ENCODE measurements around the gene SLC8A1.

DNA sequence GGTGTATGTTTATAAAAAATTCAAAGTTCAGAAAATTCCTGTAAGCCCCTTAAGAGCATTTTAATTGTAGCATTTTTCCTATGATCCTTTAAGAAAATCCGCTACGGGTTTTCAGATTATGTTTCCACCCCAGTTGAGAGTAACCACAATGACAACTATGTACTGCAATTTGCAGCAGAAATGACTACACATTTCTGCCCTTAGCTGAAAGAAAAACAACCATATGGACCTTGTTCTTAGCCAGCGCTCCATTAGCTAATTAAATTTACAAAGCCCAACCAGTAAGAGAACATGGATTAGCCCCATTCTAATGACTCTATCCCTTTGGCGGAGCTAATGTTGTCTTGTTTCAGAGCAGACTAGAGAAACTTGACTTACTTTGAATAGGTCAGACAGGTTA, 247.6 kb downstream of the SLC8A1 start:
- no peak for TF ChIP-seq EZH2 (IDR thresholded peaks at IDR 0.05; ENCODE audit: insufficient read depth, low read length)
- TF ChIP-seq, protein P1, sequence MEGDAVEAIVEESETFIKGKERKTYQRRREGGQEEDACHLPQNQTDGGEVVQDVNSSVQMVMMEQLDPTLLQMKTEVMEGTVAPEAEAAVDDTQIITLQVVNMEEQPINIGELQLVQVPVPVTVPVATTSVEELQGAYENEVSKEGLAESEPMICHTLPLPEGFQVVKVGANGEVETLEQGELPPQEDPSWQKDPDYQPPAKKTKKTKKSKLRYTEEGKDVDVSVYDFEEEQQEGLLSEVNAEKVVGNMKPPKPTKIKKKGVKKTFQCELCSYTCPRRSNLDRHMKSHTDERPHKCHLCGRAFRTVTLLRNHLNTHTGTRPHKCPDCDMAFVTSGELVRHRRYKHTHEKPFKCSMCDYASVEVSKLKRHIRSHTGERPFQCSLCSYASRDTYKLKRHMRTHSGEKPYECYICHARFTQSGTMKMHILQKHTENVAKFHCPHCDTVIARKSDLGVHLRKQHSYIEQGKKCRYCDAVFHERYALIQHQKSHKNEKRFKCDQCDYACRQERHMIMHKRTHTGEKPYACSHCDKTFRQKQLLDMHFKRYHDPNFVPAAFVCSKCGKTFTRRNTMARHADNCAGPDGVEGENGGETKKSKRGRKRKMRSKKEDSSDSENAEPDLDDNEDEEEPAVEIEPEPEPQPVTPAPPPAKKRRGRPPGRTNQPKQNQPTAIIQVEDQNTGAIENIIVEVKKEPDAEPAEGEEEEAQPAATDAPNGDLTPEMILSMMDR (IDR thresholded peaks at IDR 0.05; ENCODE audit: insufficient read depth, low read depth, low read length): no peak

All from astrocyte (in vitro differentiated cells and primary cell).